ENCODE results near the gene DNAJB14. TPM values are rescaled to one million over a fixed set of nuclear protein-coding genes. Genes with fewer than 3 reads are reported as not detected.

DNAJB14 gene
- total and polyA plus RNA-seq, 2 donors (not counting 1 experiment from before 2014, with no cell fraction given): 14.4 to 64.9 TPM

DNA sequence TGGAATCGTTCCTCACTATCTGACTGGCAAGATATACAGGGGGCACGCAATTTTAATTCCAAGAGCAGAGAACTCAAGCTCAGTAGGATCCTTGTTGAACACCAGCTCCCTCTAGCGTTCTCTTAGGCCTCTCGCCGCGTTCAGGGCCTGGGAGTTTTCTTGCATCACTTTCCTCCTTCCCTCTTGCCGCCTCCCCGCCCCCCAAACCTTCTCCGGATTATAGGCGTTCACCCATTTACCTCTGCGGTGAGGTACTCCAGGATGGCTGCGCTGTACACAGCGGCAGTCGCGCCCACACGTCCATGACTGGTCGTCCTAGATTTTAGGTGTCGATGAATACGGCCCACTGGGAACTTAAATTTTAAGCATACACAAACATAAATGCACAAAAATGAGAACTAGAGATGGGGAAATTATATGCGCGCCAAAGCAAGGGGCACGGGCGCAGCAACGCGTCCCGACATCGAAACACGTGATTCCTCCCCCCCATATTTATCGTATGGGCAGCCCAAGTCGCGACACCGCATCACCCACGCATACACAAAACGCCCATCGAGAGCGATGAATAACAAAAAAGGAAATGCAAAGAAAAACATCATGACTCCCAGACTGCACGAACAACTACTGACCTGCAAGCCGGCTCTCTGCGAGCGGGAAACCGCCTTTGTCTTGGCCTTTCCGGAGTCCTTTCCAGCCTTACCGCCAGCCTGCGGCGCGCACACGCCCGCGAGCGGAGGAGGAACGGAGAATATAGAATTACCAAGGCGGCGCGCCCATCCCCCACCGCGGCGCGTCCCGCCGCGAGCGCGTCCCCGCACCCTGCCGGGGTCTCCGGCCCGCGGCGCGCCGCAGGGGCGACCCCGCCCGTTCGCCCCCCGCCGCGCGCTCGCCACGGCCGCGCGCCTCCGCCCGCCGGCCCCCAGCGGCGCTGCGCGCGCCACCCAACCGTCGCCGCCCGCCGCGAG, 2.9 kb upstream of the DNAJB14 start:
- CTCF ChIA-PET: interaction anchor here (0.7 to 3.6 kb wide), 22 partner anchors 9 to 386 kb away, joined by 3 to 35 read pairs (median 5); partner anchors contain the start of genes DAPP1, LAMTOR3 and TRMT10A
- peak overlapping the region; percentile 88 for H3K9ac ChIP-seq (ENCODE audit: low read length)
- DNase-seq (peak; percentile 93), ATAC-seq (ENCODE audit: low read depth) (peak; percentile 26)
- no peaks in the 10 kb centered on the region for H3K9me3 ChIP-seq (ENCODE audit: control extremely low read depth in 1 of 3, control insufficient read depth in 2 of 3, insufficient read depth in 1 of 3, low read length in 2 of 3)
- Mint-ChIP-seq H3K9me3 (ENCODE audit: insufficient read depth) (no peaks in the 10 kb centered on the region), H3K27me3 (no peaks in the 10 kb centered on the region), H3K4me1 (peaks cover 33% of the 10 kb centered on the region), H3K27ac (no peak overlapping the region), H3K4me3 (no peak overlapping the region)
- POLR2A ChIA-PET: interaction anchor here (0.6 to 1.9 kb wide), 4 partner anchors 55 to 386 kb away, joined by 3 to 15 read pairs (median 3); partner anchors contain the start of genes LAMTOR3 and TRMT10A
- H4K20me1 ChIP-seq (ENCODE audit: control insufficient read depth, insufficient read depth, low read length, poor library complexity, severe bottlenecking): peaks cover 13% of the 10 kb centered on the region
- TF ChIP-seq, protein P1, sequence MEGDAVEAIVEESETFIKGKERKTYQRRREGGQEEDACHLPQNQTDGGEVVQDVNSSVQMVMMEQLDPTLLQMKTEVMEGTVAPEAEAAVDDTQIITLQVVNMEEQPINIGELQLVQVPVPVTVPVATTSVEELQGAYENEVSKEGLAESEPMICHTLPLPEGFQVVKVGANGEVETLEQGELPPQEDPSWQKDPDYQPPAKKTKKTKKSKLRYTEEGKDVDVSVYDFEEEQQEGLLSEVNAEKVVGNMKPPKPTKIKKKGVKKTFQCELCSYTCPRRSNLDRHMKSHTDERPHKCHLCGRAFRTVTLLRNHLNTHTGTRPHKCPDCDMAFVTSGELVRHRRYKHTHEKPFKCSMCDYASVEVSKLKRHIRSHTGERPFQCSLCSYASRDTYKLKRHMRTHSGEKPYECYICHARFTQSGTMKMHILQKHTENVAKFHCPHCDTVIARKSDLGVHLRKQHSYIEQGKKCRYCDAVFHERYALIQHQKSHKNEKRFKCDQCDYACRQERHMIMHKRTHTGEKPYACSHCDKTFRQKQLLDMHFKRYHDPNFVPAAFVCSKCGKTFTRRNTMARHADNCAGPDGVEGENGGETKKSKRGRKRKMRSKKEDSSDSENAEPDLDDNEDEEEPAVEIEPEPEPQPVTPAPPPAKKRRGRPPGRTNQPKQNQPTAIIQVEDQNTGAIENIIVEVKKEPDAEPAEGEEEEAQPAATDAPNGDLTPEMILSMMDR (IDR thresholded peaks at IDR 0.05): peak; percentile 88
- no peak for TF ChIP-seq EZH2 (IDR thresholded peaks at IDR 0.05; ENCODE audit: borderline replicate concordance, insufficient read depth, low read depth, low read length, poor library complexity, severe bottlenecking)
- peak overlapping the region; percentile 94 for H3K4me2 ChIP-seq (replicated peaks; ENCODE audit: low read depth, low read length, poor library complexity, severe bottlenecking)
- WGBS (ENCODE audit: insufficient coverage): under 1% methylated on average over 94 of the region's 98 CpGs
- H2AFZ ChIP-seq (ENCODE audit: insufficient read depth, low read depth, low read length, poor library complexity, severe bottlenecking): peak overlapping the region; percentile 95
- intact Hi-C loops (cut with micrococcal nuclease): loop anchor here (1.0 to 10.0 kb wide), 7 partner anchors 55 to 1687 kb away; partner anchors contain the start of genes ADH5, DAPP1, LAMTOR3 and METAP1
- peak overlapping the region; percentile 84 to 96 (median 84) for H3K4me3 ChIP-seq (ENCODE audit: control extremely low read depth in 1 of 5, extremely low read depth in 1 of 5, insufficient read depth in 1 of 5, low read depth in 2 of 5, low read length in 4 of 5)
- peaks cover 20% of the 10 kb centered on the region for H3K79me2 ChIP-seq (ENCODE audit: control insufficient read depth, insufficient read depth, low read length)
- peaks cover 32 to 37% of the 10 kb centered on the region in 2 donors for H3K4me1 ChIP-seq (ENCODE audit: control insufficient read depth in 2 of 2, insufficient read depth in 2 of 2, low read length in 2 of 2)
- H3K27ac ChIP-seq (ENCODE audit: low read length in 2 of 2): peak overlapping the region; percentile 83 to 93
- H3K27me3 ChIP-seq (replicated peaks in 1 of 4; ENCODE audit: control extremely low read depth in 1 of 4, control insufficient read depth in 3 of 4, insufficient read depth in 4 of 4, low read length in 3 of 4): no peaks in the 10 kb centered on the region
- no peaks in the 10 kb centered on the region for H3K36me3 ChIP-seq (replicated peaks in 1 of 2; ENCODE audit: control extremely low read depth in 1 of 2, control insufficient read depth in 1 of 2, extremely low read depth in 1 of 2, insufficient read depth in 2 of 2, low read length in 1 of 2)
